Measurements from ENCODE around the gene ZNF574.

- TF ChIP-seq CTCF (IDR thresholded peaks at IDR 0.05): no peak
- no peak for TF ChIP-seq POLR2A (IDR thresholded peaks at IDR 0.05)
- TF ChIP-seq POLR2AphosphoS5 (IDR thresholded peaks at IDR 0.05): no peak
These were observed 6.2 kb upstream of the ZNF574 start, which contains the start of gene GRIK5 for GRCh38 chr19:42069619-42070351.
